Right lobe of liver (tissue), 6 donors: ENCODE data around the gene MRPS6. TPM values are rescaled to one million over a fixed set of nuclear protein-coding genes. Genes with fewer than 3 reads are reported as not detected.
A peak's percentile ranks its signal among the peaks of the same experiment; 100 is the strongest.

Experiments
- ATAC-seq, 4 donors: fragments of 200-7000 bp; cut with Tn5 transposase; one replicate each; pipeline ENCODE4 v1.9.1; 2020; ENCODE audit warnings: mild to moderate bottlenecking in 4 of 4, moderate library complexity in 4 of 4
- DNase-seq, 3 donors: peaks; one replicate each; pipeline ENCODE4 v3.0.0-alpha.2; 2020
- H3K27ac ChIP-seq, 3 donors: fragments of 200-600 bp; one replicate each; pipeline ENCODE4 v1.8.0; 2022
- H3K27me3 ChIP-seq, 2 donors: fragments of 200-600 bp; one replicate each; pipeline ENCODE4 v1.8.0; 2022
- H3K36me3 ChIP-seq, 4 donors: fragments of 200-600 bp; sonication (generic) in 1 of 4; one replicate each; pipeline versions ENCODE4 v1.5.1 to v1.8.0; 2017 to 2022; ENCODE audit warnings: control low read depth in 1 of 4
- H3K4me1 ChIP-seq, 4 donors: fragments of 200-600 bp; sonication (generic) in 1 of 4; one replicate each; pipeline versions ENCODE4 v1.5.1 to v1.8.0; 2017 to 2022; ENCODE audit warnings: control low read depth in 1 of 4
- H3K4me3 ChIP-seq, 3 donors: fragments of 200-600 bp; one replicate each; pipeline ENCODE4 v1.8.0; 2022
- H3K9me3 ChIP-seq, 4 donors: fragments of 200-600 bp; sonication (generic) in 1 of 4; one replicate each; pipeline versions ENCODE4 v1.5.1 to v1.8.0; 2017 to 2022; ENCODE audit warnings: control low read depth in 1 of 4
- CTCF ChIP-seq, 4 donors: fragments of 200-600 bp in 3 of 4; fragments of 450-650 bp in 1 of 4; IDR thresholded peaks; one replicate each; pipeline versions ENCODE4 v1.5.1 to v1.8.0; 2016 to 2022; ENCODE audit warnings: antibody characterized with exemption in 4 of 4, mild to moderate bottlenecking in 2 of 4
- POLR2A ChIP-seq: fragments of 450-650 bp; IDR thresholded peaks from one replicate; pipeline ENCODE4 v1.6.1; 2017; ENCODE audit warnings: antibody characterized with exemption, mild to moderate bottlenecking
- WGBS: methylation state at CpG from one replicate; pipeline ENCODE4 v1.1.6; 2018; ENCODE audit warnings: low coverage, low lambda C conversion rate; ENCODE audit not compliant: insufficient coverage; ENCODE audit errors: missing lambda C conversion rate; 5-methylcytosine and 5-hydroxymethylcytosine counted together
- intact Hi-C, 2 donors: fragments of 100-400 bp; cut with DNase I; formaldehyde crosslinking; loops; one replicate each; pipeline versions ENCODE4 v1.11.2 to v1.14.1; 2022
- total RNA-seq, 6 experiments: library from RNA; depleted of rRNA in 2 of 6; stranded (reverse); fragments of >200 nt in 2 of 6; fragmentation: NEBNext Ultra II Directional in 3 of 6; extraction: Animal tissue kit (Norgen Biotek cat#: 25700) in 3 of 6; gene quantifications; one replicate each; pipeline versions ENCODE4 v1.1.0 to v1.2.4, GENCODE V29; 2016 to 2023
- donor health status: DM: no; HTN: yes; CAD: no.
- donor health status: DM: no; HTN: no; CAD: no.
- donor health status: DM: no; HTN: no; CAD: no.
- donor health status: DM: no; HTN: yes; CAD: no.
- donor health status: DM: no; HTN: yes; CAD: no.

Gene MRPS6
- total RNA-seq, 6 experiments from 2014 or later = 16.0 to 30.0 (median 24.5) TPM

- ATAC-seq (no peak), DNase-seq (no peak)
- no peak overlapping the region for H3K4me3 ChIP-seq
- no peaks in the 10 kb centered on the region for H3K9me3 ChIP-seq
- peaks cover 0 to 3% (median 0%) of the 10 kb centered on the region in 4 donors for H3K4me1 ChIP-seq
- H3K36me3 ChIP-seq = no peaks in the 10 kb centered on the region
- intact Hi-C loops = no loop called here
- no peak for TF ChIP-seq CTCF (IDR thresholded peaks at IDR 0.05)
- TF ChIP-seq POLR2A = no peak
- no peaks in the 10 kb centered on the region for H3K27me3 ChIP-seq
- no peak overlapping the region for H3K27ac ChIP-seq
- 60% methylated on average over 2 of the region's 3 CpGs for WGBS
These were observed 107.0 kb downstream of the MRPS6 start for GRCh38 chr21:34180407-34180806.

GRCh38 chr21:34180826-34181359 lies 107.5 kb downstream of the MRPS6 start:
- Histone ChIP-seq H3K27me3 (no peaks in the 10 kb centered on the region), H3K9me3 (no peaks in the 10 kb centered on the region), H3K27ac (no peak overlapping the region), H3K4me3 (no peak overlapping the region), H3K36me3 (no peaks in the 10 kb centered on the region), H3K4me1 (peaks cover 0 to 3% (median 0%) of the 10 kb centered on the region in 4 donors)
- 38% methylated on average over 7 of the region's 10 CpGs for WGBS
- DNase-seq (no peak), ATAC-seq (peak; percentile 45 to 57 (median 54))
- intact Hi-C loops = no loop called here
- TF ChIP-seq CTCF (IDR thresholded peaks at IDR 0.05) (no peak), POLR2A (no peak)

GRCh38 chr21:34181431-34182039 lies 108.2 kb downstream of the MRPS6 start:
- Histone ChIP-seq H3K4me3 (no peak overlapping the region), H3K27me3 (no peaks in the 10 kb centered on the region), H3K36me3 (no peaks in the 10 kb centered on the region), H3K27ac (no peak overlapping the region), H3K9me3 (no peaks in the 10 kb centered on the region), H3K4me1 (peaks cover 0 to 3% (median 0%) of the 10 kb centered on the region in 4 donors)
- intact Hi-C loops = no loop called here
- TF ChIP-seq POLR2A = no peak
- no peak for TF ChIP-seq CTCF (IDR thresholded peaks at IDR 0.05)
- ATAC-seq (no peak), DNase-seq (no peak)
- WGBS = 72% methylated on average over 8 of the region's 8 CpGs

- peaks cover 0 to 3% (median 0%) of the 10 kb centered on the region in 4 donors for H3K4me1 ChIP-seq
These were observed 109.1 kb downstream of the MRPS6 start for GRCh38 chr21:34182436-34182835.

More at GRCh38 chr21:34182436-34182835, 109.1 kb downstream of the MRPS6 start:
- Histone ChIP-seq H3K27me3 (no peaks in the 10 kb centered on the region), H3K9me3 (no peaks in the 10 kb centered on the region), H3K27ac (no peak overlapping the region), H3K4me3 (no peak overlapping the region), H3K36me3 (no peaks in the 10 kb centered on the region)
- no peak for TF ChIP-seq POLR2A
- no peak for TF ChIP-seq CTCF (IDR thresholded peaks at IDR 0.05)
- intact Hi-C loops = no loop called here
- ATAC-seq (no peak), DNase-seq (no peak)
- 91% methylated on average over 2 of the region's 3 CpGs for WGBS
